PC-3 (cell line): ENCODE data around the gene FBXO4.

Experiments
- EZH2 ChIP-seq: fragments of 300-600 bp; sonication (generic); IDR thresholded peaks from one replicate; pipeline ENCODE4 v1.6.1; 2017; ENCODE audit warnings: antibody characterized with exemption, mild to moderate bottlenecking, low read length; ENCODE audit not compliant: unreplicated experiment
- EZH2phosphoT487 ChIP-seq: fragments of 300-600 bp; sonication (generic); IDR thresholded peaks from 2 replicates; pipeline ENCODE4 v1.6.1; 2018; ENCODE audit warnings: mild to moderate bottlenecking, antibody characterized with exemption, low read length, borderline replicate concordance
- TF ChIP-seq, protein P1 (sequence below): fragments of 300-600 bp; sonication (generic); conservative IDR thresholded peaks from 2 replicates; pipeline ENCODE4 v1.5.1; 2017; ENCODE audit warnings: antibody characterized with exemption, low read depth, mild to moderate bottlenecking, low read length

DNA sequence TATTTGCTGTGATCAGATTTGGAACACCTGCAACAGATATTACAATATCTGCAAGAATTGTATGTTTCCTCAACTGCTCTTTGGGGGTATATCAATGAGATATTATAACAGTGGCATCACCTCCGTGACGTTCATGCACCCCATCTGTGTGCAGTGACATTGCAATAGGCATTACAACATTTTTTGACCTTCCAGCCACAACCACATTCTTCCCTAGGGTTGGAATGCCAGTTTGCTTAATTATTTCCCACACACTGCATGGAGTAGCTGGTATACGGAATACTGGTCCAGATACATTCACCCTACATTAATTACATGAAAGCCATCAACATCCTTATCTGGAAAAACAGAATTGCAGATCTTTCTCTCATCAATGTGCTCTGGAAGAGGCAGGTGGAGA is 42.3 kb downstream of the FBXO4 start:
- TF ChIP-seq, protein P1, sequence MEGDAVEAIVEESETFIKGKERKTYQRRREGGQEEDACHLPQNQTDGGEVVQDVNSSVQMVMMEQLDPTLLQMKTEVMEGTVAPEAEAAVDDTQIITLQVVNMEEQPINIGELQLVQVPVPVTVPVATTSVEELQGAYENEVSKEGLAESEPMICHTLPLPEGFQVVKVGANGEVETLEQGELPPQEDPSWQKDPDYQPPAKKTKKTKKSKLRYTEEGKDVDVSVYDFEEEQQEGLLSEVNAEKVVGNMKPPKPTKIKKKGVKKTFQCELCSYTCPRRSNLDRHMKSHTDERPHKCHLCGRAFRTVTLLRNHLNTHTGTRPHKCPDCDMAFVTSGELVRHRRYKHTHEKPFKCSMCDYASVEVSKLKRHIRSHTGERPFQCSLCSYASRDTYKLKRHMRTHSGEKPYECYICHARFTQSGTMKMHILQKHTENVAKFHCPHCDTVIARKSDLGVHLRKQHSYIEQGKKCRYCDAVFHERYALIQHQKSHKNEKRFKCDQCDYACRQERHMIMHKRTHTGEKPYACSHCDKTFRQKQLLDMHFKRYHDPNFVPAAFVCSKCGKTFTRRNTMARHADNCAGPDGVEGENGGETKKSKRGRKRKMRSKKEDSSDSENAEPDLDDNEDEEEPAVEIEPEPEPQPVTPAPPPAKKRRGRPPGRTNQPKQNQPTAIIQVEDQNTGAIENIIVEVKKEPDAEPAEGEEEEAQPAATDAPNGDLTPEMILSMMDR: no peak
- TF ChIP-seq EZH2phosphoT487 (no peak), EZH2 (no peak)
